K562 (cell line): ENCODE results near the gene HSD11B1. TPM values are rescaled to one million over a fixed set of nuclear protein-coding genes. Genes with fewer than 3 reads are reported as not detected.

Source experiments
- ARID2 ChIP-seq: fragments of 450-650 bp; IDR thresholded peaks from 2 replicates; pipeline ENCODE4 v1.6.1; 2017; ENCODE audit warnings: antibody characterized with exemption, mild to moderate bottlenecking
- FOSL1 ChIP-seq: fragments of 200-800 bp; sonication (Bioruptor generic); conservative IDR thresholded peaks from 2 replicates; pipeline ENCODE4 v1.6.1; 2016; ENCODE audit warnings: missing genetic modification characterization, missing compliant biosample characterization
- HMBOX1 ChIP-seq: sonication (generic); IDR thresholded peaks from 2 replicates; pipeline ENCODE4 v1.6.1; 2016
- KDM4B ChIP-seq, 2 experiments: fragments of 450-650 bp in 1 of 2; sonication (generic) in 1 of 2; IDR thresholded peaks; 2 replicates each; pipeline ENCODE4 v1.6.1; 2016 to 2017; ENCODE audit warnings: borderline replicate concordance in 2 of 2, antibody characterized with exemption in 1 of 2, low read depth in 1 of 2, mild to moderate bottlenecking in 1 of 2
- KLF10 ChIP-seq: fragments of 250-450 bp; sonication (Bioruptor Pico); IDR thresholded peaks from 2 replicates; pipeline ENCODE4 v1.6.1; 2021; ENCODE audit warnings: matching md5 sums
- MAFK ChIP-seq: IDR thresholded peaks from 2 replicates; pipeline ENCODE4 v1.6.1; 2011; ENCODE audit warnings: low read length, improper control_type of control experiment
- MAZ ChIP-seq, 2 experiments: fragments of 450-650 bp in 1 of 2; sonication (generic) in 1 of 2; formaldehyde crosslinking; IDR thresholded peaks in 1 of 2; conservative IDR thresholded peaks in 1 of 2; 2 replicates each; pipeline versions ENCODE4 v1.4.0 to v1.5.0; 2020; ENCODE audit warnings: mild to moderate bottlenecking in 1 of 2, missing genetic modification reagents in 1 of 2
- NR4A1 ChIP-seq, 2 experiments: fragments of 250-450 bp in 1 of 2; fragments of 450-650 bp in 1 of 2; sonication (Bioruptor Pico) in 1 of 2; IDR thresholded peaks; 2 replicates each; pipeline versions ENCODE4 v1.4.0 to v1.6.1; 2016 to 2020; ENCODE audit warnings: mild to moderate bottlenecking in 2 of 2, missing compliant biosample characterization in 1 of 2, missing genetic modification characterization in 1 of 2, moderate library complexity in 1 of 2
- ZBTB40 ChIP-seq, 2 experiments: fragments of 450-650 bp in 1 of 2; sonication (generic) in 1 of 2; formaldehyde crosslinking in 1 of 2; IDR thresholded peaks; 2 replicates each; pipeline versions ENCODE4 v1.7.1 to v1.9.0; 2016 to 2022; ENCODE audit warnings: inconsistent platforms in 1 of 2, mild to moderate bottlenecking in 1 of 2, missing genetic modification reagents in 1 of 2
- polyA plus RNA-seq, 8 experiments: library from polyadenylated mRNA; depleted of rRNA in 4 of 8; stranded (reverse) in 5 of 8; unstranded in 3 of 8; fragments of >200 nt; fragmentation: Nextera tagmentation in 2 of 8; fragmentation: Illumina TruSeq in 1 of 8; extraction: Ambion mirVana in 2 of 8; extraction: Trizol in 1 of 8; gene quantifications; 2 replicates each; pipeline versions ENCODE4 v1.2.1 to v1.2.3, GENCODE V29; 2011 to 2014; ENCODE audit warnings: inconsistent platforms in 1 of 8, missing spikeins in 1 of 8
- total RNA-seq, 7 experiments: library from RNA; depleted of rRNA in 6 of 7; stranded (reverse); fragments of >200 nt in 6 of 7; fragmentation: Illumina TruSeq in 2 of 7; extraction: Trizol in 2 of 7; gene quantifications; 2 replicates each; pipeline versions ENCODE4 v1.2.1 to v1.2.3, GENCODE V29; 2011 to 2021; ENCODE audit warnings: low replicate concordance in 1 of 7
- TF ChIP-seq, protein P1 (sequence below): fragments of 450-650 bp; formaldehyde crosslinking; IDR thresholded peaks from 2 replicates; pipeline ENCODE4 v1.4.0; 2020; ENCODE audit warnings: mild to moderate bottlenecking, moderate library complexity
- TF ChIP-seq, protein P2 (sequence below): fragments of 250-450 bp; sonication (Bioruptor Pico); IDR thresholded peaks from 2 replicates; pipeline ENCODE4 v1.4.0; 2020; ENCODE audit warnings: mild to moderate bottlenecking, moderate library complexity, borderline replicate concordance

The HSD11B1 gene
- total and polyA plus RNA-seq, 9 of the 15 experiments (the other 6 are each of a cell fraction or from before 2014, with no cell fraction given) = 0.04 to 0.16 TPM; not detected in 7

- TF ChIP-seq ZBTB40 (IDR thresholded peaks at IDR 0.05) = no peak
- TF ChIP-seq ZBTB40 (CRISPR knock-in tag; IDR thresholded peaks at IDR 0.05) = no peak
- TF ChIP-seq ARID2 = peak; percentile 94
- peak in 1 of 2 experiments; percentile 58; a peak in 2 of 4 replicates for TF ChIP-seq MAZ (CRISPR knock-in tag; conservative IDR thresholded peaks at IDR 0.05 in 1 of 2, IDR thresholded peaks at IDR 0.05 in 1 of 2)
- peak; percentile 13; the same call in 1 of the 2 replicates for TF ChIP-seq MAFK
- TF ChIP-seq FOSL1 (tag) = peak; percentile 43; the same call in 1 of the 2 replicates
- TF ChIP-seq, protein P1, sequence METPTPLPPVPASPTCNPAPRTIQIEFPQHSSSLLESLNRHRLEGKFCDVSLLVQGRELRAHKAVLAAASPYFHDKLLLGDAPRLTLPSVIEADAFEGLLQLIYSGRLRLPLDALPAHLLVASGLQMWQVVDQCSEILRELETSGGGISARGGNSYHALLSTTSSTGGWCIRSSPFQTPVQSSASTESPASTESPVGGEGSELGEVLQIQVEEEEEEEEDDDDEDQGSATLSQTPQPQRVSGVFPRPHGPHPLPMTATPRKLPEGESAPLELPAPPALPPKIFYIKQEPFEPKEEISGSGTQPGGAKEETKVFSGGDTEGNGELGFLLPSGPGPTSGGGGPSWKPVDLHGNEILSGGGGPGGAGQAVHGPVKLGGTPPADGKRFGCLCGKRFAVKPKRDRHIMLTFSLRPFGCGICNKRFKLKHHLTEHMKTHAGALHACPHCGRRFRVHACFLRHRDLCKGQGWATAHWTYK (CRISPR knock-in tag) = peak; percentile 50; the same call in 1 of the 2 replicates
- TF ChIP-seq NR4A1 (CRISPR knock-in tag; IDR thresholded peaks at IDR 0.05) = no peak
- no peak for TF ChIP-seq NR4A1 (tag; IDR thresholded peaks at IDR 0.05)
- TF ChIP-seq KDM4B (IDR thresholded peaks at IDR 0.05; ENCODE audit: borderline replicate concordance in 2 of 2, low read depth in 1 of 2) = no peak
- no peak for TF ChIP-seq KLF10 (CRISPR knock-in tag)
- TF ChIP-seq, protein P2, sequence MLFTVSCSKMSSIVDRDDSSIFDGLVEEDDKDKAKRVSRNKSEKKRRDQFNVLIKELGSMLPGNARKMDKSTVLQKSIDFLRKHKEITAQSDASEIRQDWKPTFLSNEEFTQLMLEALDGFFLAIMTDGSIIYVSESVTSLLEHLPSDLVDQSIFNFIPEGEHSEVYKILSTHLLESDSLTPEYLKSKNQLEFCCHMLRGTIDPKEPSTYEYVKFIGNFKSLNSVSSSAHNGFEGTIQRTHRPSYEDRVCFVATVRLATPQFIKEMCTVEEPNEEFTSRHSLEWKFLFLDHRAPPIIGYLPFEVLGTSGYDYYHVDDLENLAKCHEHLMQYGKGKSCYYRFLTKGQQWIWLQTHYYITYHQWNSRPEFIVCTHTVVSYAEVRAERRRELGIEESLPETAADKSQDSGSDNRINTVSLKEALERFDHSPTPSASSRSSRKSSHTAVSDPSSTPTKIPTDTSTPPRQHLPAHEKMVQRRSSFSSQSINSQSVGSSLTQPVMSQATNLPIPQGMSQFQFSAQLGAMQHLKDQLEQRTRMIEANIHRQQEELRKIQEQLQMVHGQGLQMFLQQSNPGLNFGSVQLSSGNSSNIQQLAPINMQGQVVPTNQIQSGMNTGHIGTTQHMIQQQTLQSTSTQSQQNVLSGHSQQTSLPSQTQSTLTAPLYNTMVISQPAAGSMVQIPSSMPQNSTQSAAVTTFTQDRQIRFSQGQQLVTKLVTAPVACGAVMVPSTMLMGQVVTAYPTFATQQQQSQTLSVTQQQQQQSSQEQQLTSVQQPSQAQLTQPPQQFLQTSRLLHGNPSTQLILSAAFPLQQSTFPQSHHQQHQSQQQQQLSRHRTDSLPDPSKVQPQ (CRISPR knock-in tag) = no peak
- TF ChIP-seq HMBOX1 = no peak
Observed at GRCh38 chr1:209692745-209693504, 11.7 kb upstream of the HSD11B1 start (continued).
